ENCODE measurements around the gene KISS1R. TPM values are rescaled to one million over a fixed set of nuclear protein-coding genes. Genes with fewer than 3 reads are reported as not detected.
"Not testable (repeated sequence)": the region's sequence is repeated elsewhere in the genome, so short reads cannot be mapped to it uniquely, and the experiment has no call there.

Gene KISS1R
- not detected for total RNA-seq
- long read RNA-seq = 0 reads

- intact Hi-C loops (cut with DNase I) = no loop called here
- DNase-seq (ENCODE audit: low spot score) = no peak
These were observed at the start of gene KISS1R for GRCh38 chr19:917323-918151. Gene KISS1R, plus strand, starts transcription at chr19:917333. Its CDS starts 170 bp downstream, at chr19:917503.

GRCh38 chr19:867855-868457, 49.2 kb upstream of the KISS1R start:
- intact Hi-C loops (cut with DNase I) = no loop called here
- DNase-seq (ENCODE audit: low spot score) = no peak

GRCh38 chr19:868458-869244, 48.5 kb upstream of the KISS1R start:
- intact Hi-C loops (cut with DNase I) = no loop called here
- no peak for DNase-seq (ENCODE audit: low spot score)

- intact Hi-C loops (cut with DNase I) = no loop called here
- no peak for DNase-seq (ENCODE audit: low spot score)
These were observed 47.6 kb upstream of the KISS1R start for GRCh38 chr19:869245-870177.

- intact Hi-C loops (cut with DNase I) = no loop called here
- no peak for DNase-seq (ENCODE audit: low spot score)
These were observed 46.8 kb upstream of the KISS1R start for GRCh38 chr19:870314-870713.

- no peak for DNase-seq (ENCODE audit: low spot score)
- intact Hi-C loops (cut with DNase I) = no loop called here
These were observed 46.2 kb upstream of the KISS1R start for GRCh38 chr19:870963-871401.

GRCh38 chr19:871446-872265, 45.5 kb upstream of the KISS1R start:
- intact Hi-C loops (cut with DNase I) = no loop called here
- no peak for DNase-seq (ENCODE audit: low spot score)

GRCh38 chr19:872266-872951, 44.7 kb upstream of the KISS1R start:
- intact Hi-C loops (cut with DNase I) = no loop called here
- peak; percentile 83 for DNase-seq (ENCODE audit: low spot score)

GRCh38 chr19:873084-873483, 44.0 kb upstream of the KISS1R start:
- DNase-seq (ENCODE audit: low spot score) = no peak
- intact Hi-C loops (cut with DNase I) = no loop called here

GRCh38 chr19:873561-874041, 43.5 kb upstream of the KISS1R start:
- intact Hi-C loops (cut with DNase I) = no loop called here
- no peak for DNase-seq (ENCODE audit: low spot score)

GRCh38 chr19:875265-875879, 41.8 kb upstream of the KISS1R start:
- intact Hi-C loops (cut with DNase I) = no loop called here
- DNase-seq (ENCODE audit: low spot score) = no peak

GRCh38 chr19:876089-876488, 41.0 kb upstream of the KISS1R start:
- intact Hi-C loops (cut with DNase I) = no loop called here
- no peak for DNase-seq (ENCODE audit: low spot score)

GRCh38 chr19:876780-877314, 40.3 kb upstream of the KISS1R start:
- no peak for DNase-seq (ENCODE audit: low spot score)
- intact Hi-C loops (cut with DNase I) = no loop called here

GRCh38 chr19:877992-878660, 39.0 kb upstream of the KISS1R start:
- intact Hi-C loops (cut with DNase I); DNase-seq (ENCODE audit: low spot score): not testable (repeated sequence)

GRCh38 chr19:878751-879561, 38.2 kb upstream of the KISS1R start:
- intact Hi-C loops (cut with DNase I); DNase-seq (ENCODE audit: low spot score): not testable (repeated sequence)

Measured in cardiac septum (tissue), 1 donor.